GM19467 (cell line): ENCODE data around the gene NFASC.

Experiments
- ATAC-seq: cut with Tn5 transposase; IDR thresholded peaks from one replicate; pipeline ENCODE4 v1.9.1; 2021; ENCODE audit warnings: mild to moderate bottlenecking, moderate library complexity; ENCODE audit not compliant: unreplicated experiment

Gene NFASC

DNA sequence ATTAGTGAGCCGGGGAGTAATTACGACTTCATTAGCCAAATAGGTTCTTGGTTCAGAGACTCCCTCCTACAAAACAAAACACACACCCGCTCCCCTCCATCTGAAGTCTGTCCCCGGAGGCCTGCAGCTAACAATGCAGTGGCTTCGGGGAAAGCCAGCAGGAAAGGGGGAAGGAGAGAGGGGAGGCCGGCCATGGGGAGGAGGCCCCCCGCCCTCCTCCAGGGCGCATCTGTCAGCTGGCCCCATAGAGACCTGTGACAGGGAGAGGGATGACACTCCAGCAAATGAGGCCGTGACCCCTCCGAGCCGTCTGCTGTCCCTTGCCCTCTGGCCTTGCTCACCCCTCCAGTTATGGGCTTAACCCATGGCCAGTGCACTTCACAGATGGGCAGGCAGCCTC, 160.2 kb downstream of the NFASC start:
- no peak for ATAC-seq

DNA sequence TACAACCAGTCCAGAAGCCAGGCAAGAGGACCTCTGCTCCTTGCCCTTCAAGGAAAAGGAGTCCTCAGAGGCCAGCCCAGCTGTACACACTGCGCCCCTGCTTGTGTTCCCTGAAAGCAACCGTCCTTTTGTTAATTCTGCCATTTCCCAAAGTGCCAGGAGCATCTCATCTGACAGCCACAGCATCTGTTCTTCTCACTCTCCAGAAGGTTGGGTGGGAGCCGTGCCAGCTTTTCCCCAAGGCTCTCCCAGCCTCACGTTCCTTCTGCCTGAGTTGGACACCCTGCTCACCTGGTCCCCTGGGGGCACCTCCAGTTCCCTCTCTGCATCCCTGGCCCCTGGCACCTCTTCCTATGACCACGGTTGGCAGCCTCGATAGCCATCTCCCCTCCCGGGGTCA, 161.8 kb downstream of the NFASC start:
- no peak for ATAC-seq

DNA sequence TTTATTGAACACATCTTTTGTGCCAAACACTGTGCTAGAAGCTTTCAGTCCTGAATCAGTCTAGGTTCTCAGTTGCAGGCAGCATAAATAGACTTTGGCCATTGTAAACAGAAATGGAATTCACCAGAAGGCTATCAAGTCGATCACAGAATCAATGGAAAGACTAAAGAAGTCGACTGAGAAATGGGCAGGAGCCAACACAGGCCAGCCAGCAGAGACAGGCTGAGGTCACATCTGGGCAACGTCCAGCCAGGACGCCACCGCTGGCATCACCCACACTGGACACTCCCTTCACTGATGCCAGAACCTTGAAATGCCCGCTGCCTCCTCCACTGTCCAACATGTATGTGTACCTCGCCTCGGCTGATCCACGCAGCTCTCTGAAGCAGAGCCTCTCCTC, 166.9 kb downstream of the NFASC start:
- no peak for ATAC-seq

- no peak for ATAC-seq
These were observed 167.6 kb downstream of the NFASC start for GRCh38 chr1:205038132-205038786.

GRCh38 chr1:205041001-205041715, 170.5 kb downstream of the NFASC start:
- no peak for ATAC-seq

GRCh38 chr1:205041998-205042910, 171.6 kb downstream of the NFASC start:
- ATAC-seq, result no peak

- ATAC-seq, result no peak
These were observed 172.5 kb downstream of the NFASC start, which contains the start of gene CNTN2 for GRCh38 chr1:205042911-205043806. CNTN2 (plus strand) TSS chr1:205043212; CDS start chr1:205053186, 9,974 bp downstream.

DNA sequence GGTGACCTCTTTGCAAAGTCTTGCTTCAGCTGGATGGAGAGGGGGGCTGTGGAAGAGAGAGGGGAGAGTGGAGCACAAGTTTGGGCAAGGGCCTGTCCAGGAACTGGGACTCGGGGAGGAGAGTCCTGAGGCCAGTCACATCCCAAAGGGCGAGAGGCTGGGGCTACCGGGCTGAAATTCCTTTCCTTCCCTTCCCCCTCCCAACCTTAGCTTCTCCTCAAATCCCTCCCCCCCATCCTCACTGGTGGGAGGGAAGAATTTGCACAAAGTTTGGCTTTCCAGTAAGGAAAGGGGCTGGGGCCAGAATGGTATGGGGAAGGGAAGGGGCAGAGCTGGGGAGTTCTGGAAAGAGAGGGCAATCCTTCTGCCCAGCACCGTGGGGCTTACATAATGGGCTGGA, 173.2 kb downstream of the NFASC start:
- ATAC-seq, result no peak

GRCh38 chr1:205044741-205045140, 174.1 kb downstream of the NFASC start:
- no peak for ATAC-seq

- ATAC-seq, result no peak
These were observed 174.5 kb downstream of the NFASC start for GRCh38 chr1:205045146-205045545.

- ATAC-seq, result no peak
These were observed 176.2 kb downstream of the NFASC start for GRCh38 chr1:205046870-205047269.

DNA sequence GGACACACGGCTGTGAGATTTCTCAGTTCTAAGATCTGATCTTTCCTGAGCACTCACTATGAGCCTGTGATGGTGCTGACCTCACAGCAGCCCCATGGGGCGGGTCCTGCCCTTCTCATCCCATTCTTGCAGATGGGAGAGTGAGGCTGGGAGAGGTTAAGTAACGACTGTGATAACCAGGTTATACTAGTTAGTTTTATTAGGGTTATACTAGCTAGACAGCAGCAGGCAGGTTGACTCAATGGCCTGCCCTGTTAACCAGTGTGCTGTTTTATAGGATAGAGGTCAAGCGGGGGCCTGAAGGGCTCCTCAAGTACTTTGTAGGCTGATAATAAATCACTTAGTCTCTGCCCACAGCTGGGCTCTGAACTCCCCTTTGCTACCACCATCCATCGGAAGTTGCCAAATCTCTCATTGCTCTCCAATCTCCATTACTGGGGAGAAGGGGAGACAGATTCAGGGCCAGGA, 177.1 kb downstream of the NFASC start:
- ATAC-seq, result no peak

DNA sequence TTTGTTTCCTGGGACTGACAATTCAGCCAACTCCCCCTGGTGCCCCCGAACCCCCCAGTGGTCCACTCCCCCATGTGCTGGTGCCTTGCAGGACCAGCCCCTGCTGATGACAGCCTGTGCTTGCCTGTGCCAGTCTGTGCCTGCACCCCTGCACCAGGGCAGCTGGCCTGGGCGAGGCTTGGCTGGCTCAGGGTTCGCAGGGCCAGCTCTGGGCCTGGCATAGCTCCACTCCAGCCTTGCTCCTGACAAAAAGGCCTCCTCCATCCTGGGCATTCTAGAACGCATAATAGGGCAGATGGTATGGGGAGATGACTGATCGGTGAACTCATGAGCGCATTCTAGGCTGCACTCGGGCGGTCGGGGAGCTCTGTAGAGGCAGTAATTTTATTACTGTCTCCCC, 177.7 kb downstream of the NFASC start:
- no peak for ATAC-seq

- no peak for ATAC-seq
These were observed 178.8 kb downstream of the NFASC start for GRCh38 chr1:205049479-205049878.

DNA sequence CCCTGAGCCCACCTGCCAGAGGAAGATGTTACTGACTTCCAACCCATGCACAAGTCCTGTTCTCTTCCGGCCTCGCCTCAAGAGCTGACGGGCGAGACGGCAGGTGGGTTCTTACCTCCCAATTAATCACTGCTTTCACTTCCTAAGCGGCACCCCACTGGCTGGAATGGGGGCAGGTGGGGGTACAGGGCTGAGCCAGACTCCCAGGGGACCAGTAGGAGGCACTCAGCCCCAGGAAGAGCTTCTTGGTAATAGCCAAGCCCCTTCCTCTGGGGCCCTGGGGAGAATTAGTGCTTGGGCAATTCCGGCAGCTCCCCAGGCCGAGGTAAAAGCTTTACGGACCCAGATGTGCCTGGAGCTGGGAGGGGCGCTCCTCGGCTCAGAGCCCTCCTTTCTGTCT, 182.0 kb downstream of the NFASC start:
- no peak for ATAC-seq

GRCh38 chr1:205053296-205053695, 182.6 kb downstream of the NFASC start:
- no peak for ATAC-seq

- ATAC-seq, result no peak
These were observed 183.4 kb downstream of the NFASC start for GRCh38 chr1:205054013-205054412.

DNA sequence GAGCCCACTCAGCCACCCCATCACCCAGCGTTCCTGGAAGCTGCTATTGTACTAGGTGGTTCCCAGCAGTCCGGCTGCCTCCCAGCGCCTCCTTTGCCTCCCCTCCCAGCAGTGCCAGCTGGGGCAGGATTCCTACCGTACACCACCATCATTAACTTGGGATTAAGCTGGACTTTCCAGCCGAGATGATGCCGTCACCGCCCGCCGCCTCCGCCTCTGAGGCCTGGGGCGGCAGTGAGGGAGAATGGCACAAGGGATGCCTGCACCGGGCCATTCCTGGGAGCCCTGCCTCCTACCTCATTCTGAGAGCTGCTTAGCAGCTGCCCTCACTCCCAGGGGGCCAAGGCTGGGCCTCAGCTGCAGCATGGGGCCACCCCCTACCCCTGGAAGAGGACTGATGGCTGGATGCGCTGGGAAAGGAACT, 185.5 kb downstream of the NFASC start:
- ATAC-seq, result no peak

- ATAC-seq, result no peak
These were observed 186.4 kb downstream of the NFASC start for GRCh38 chr1:205056956-205057568.
